Ishikawa (cell line): ENCODE measurements around the gene POLR3A.

ENCODE experiments used
- CEBPB ChIP-seq: IDR thresholded peaks from 2 replicates; pipeline ENCODE4 v1.6.1; 2012
- CREB1 ChIP-seq: IDR thresholded peaks from 2 replicates; pipeline ENCODE4 v1.6.1; 2012; ENCODE audit warnings: low read depth
- EP300 ChIP-seq: IDR thresholded peaks from 2 replicates; pipeline ENCODE4 v1.6.1; 2012; ENCODE audit warnings: borderline replicate concordance
- NFIC ChIP-seq: IDR thresholded peaks from 2 replicates; pipeline ENCODE4 v1.6.1; 2012
- RAD21 ChIP-seq: IDR thresholded peaks from 2 replicates; pipeline ENCODE4 v1.6.1; 2012; ENCODE audit warnings: low read depth
- TAF1 ChIP-seq: IDR thresholded peaks from 2 replicates; pipeline ENCODE4 v1.6.1; 2012; ENCODE audit warnings: low read depth, mild to moderate bottlenecking
- TEAD4 ChIP-seq: IDR thresholded peaks from 2 replicates; pipeline ENCODE4 v1.6.1; 2012
- ZBTB7A ChIP-seq: IDR thresholded peaks from 2 replicates; pipeline ENCODE4 v1.6.1; 2012; ENCODE audit warnings: low read depth

GRCh38 chr10:78046711-78047269 lies 17.5 kb upstream of the POLR3A start:
- TF ChIP-seq CEBPB: no peak
- TF ChIP-seq TEAD4: no peak
- no peak for TF ChIP-seq EP300
- TF ChIP-seq ZBTB7A: no peak
- TF ChIP-seq RAD21: no peak
- TF ChIP-seq NFIC: no peak
- no peak for TF ChIP-seq CREB1
- TF ChIP-seq TAF1: no peak
